ENCODE data around the gene CRADD.

Gene CRADD

GRCh38 chr12:93699271-93700145, 22.3 kb downstream of the CRADD start:
- in situ Hi-C loops (cut with HindIII; ENCODE audit: low sequenced_read_pairs) = no loop called here
- peak; percentile 84 for DNase-seq (ENCODE audit: low read depth, low spot score)
- no peak overlapping the region for H3K4me3 ChIP-seq (ENCODE audit: low read depth, low read length)
- no peak for TF ChIP-seq CTCF (IDR thresholded peaks at IDR 0.05; ENCODE audit: low read depth, low read length)

- no peak for TF ChIP-seq CTCF (IDR thresholded peaks at IDR 0.05; ENCODE audit: low read depth, low read length)
- in situ Hi-C loops (cut with HindIII; ENCODE audit: low sequenced_read_pairs) = no loop called here
- DNase-seq (ENCODE audit: low read depth, low spot score) = no peak
- no peak overlapping the region for H3K4me3 ChIP-seq (ENCODE audit: low read depth, low read length)
These were observed 25.6 kb downstream of the CRADD start for GRCh38 chr12:93702707-93703315.

GRCh38 chr12:93704122-93704521, 26.9 kb downstream of the CRADD start:
- no peak overlapping the region for H3K4me3 ChIP-seq (ENCODE audit: low read depth, low read length)
- no peak for DNase-seq (ENCODE audit: low read depth, low spot score)
- in situ Hi-C loops (cut with HindIII; ENCODE audit: low sequenced_read_pairs) = no loop called here
- TF ChIP-seq CTCF (IDR thresholded peaks at IDR 0.05; ENCODE audit: low read depth, low read length) = no peak

- in situ Hi-C loops (cut with HindIII; ENCODE audit: low sequenced_read_pairs) = no loop called here
- no peak for DNase-seq (ENCODE audit: low read depth, low spot score)
- no peak overlapping the region for H3K4me3 ChIP-seq (ENCODE audit: low read depth, low read length)
- no peak for TF ChIP-seq CTCF (IDR thresholded peaks at IDR 0.05; ENCODE audit: low read depth, low read length)
These were observed 27.4 kb downstream of the CRADD start for GRCh38 chr12:93704625-93705024.

GRCh38 chr12:93705237-93705636, 28.1 kb downstream of the CRADD start:
- TF ChIP-seq CTCF (IDR thresholded peaks at IDR 0.05; ENCODE audit: low read depth, low read length) = no peak
- DNase-seq (ENCODE audit: low read depth, low spot score) = no peak
- in situ Hi-C loops (cut with HindIII; ENCODE audit: low sequenced_read_pairs) = no loop called here
- no peak overlapping the region for H3K4me3 ChIP-seq (ENCODE audit: low read depth, low read length)

- TF ChIP-seq CTCF (IDR thresholded peaks at IDR 0.05; ENCODE audit: low read depth, low read length) = no peak
- in situ Hi-C loops (cut with HindIII; ENCODE audit: low sequenced_read_pairs) = no loop called here
- no peak for DNase-seq (ENCODE audit: low read depth, low spot score)
- H3K4me3 ChIP-seq (ENCODE audit: low read depth, low read length) = no peak overlapping the region
These were observed 29.2 kb downstream of the CRADD start for GRCh38 chr12:93706387-93706786.

Measured in astrocyte of the spinal cord (primary cell).